Esophagus (tissue), 2 donors: ENCODE results near the gene USHBP1. TPM values are rescaled to one million over a fixed set of nuclear protein-coding genes. Genes with fewer than 3 reads are reported as not detected.

Experiments
- H3K27ac ChIP-seq, 2 donors: one replicate each; pipeline ENCODE4 v1.5.1; 2013; ENCODE audit warnings: low read depth in 2 of 2, mild to moderate bottlenecking in 2 of 2, inconsistent platforms in 1 of 2, low read length in 1 of 2, moderate library complexity in 1 of 2
- H3K27me3 ChIP-seq, 2 donors: one replicate each; pipeline ENCODE4 v1.6.1; 2013; ENCODE audit warnings: low read length in 2 of 2, control low read depth in 1 of 2, mild to moderate bottlenecking in 1 of 2; ENCODE audit not compliant: insufficient read depth in 2 of 2, control insufficient read depth in 1 of 2
- H3K36me3 ChIP-seq, 2 donors: one replicate each; pipeline ENCODE4 v1.6.1; 2013; ENCODE audit warnings: low read length in 1 of 2; ENCODE audit not compliant: control insufficient read depth in 2 of 2, insufficient read depth in 2 of 2
- H3K4me1 ChIP-seq, 2 donors: one replicate each; pipeline ENCODE4 v1.6.1; 2013; ENCODE audit warnings: low read length in 1 of 2; ENCODE audit not compliant: control insufficient read depth in 2 of 2, insufficient read depth in 2 of 2
- H3K4me3 ChIP-seq, 2 donors: one replicate each; pipeline ENCODE4 v1.5.1; 2013; ENCODE audit warnings: low read length in 2 of 2, mild to moderate bottlenecking in 2 of 2, low read depth in 1 of 2, moderate library complexity in 1 of 2
- H3K9me3 ChIP-seq, 2 donors: one replicate each; pipeline ENCODE4 v1.6.1; 2013; ENCODE audit warnings: mild to moderate bottlenecking in 2 of 2, low read depth in 1 of 2, low read length in 1 of 2, moderate library complexity in 1 of 2; ENCODE audit not compliant: control insufficient read depth in 2 of 2, insufficient read depth in 1 of 2
- WGBS, 2 donors: extraction: QIAGEN DNeasy Blood & Tissue Kit; methylation state at CpG; one replicate each; pipeline ENCODE4 v1.1.7; 2013; 5-methylcytosine and 5-hydroxymethylcytosine counted together
- polyA plus RNA-seq, 2 donors: library from polyadenylated mRNA; stranded (reverse); fragments of 200-250 nt; gene quantifications; one replicate each; pipeline ENCODE4 v1.2.3, GENCODE V29; 2013
- donor health status: healthy with polysubstance abuse.
- donor health status: Bipolar disorder and iron deficiency.

Gene USHBP1
- polyA plus RNA-seq, 2 donors, result 1.5 to 2.9 TPM

- peaks cover 18 to 59% of the 10 kb centered on the region in 2 donors for H3K36me3 ChIP-seq
- no peaks in the 10 kb centered on the region for H3K27me3 ChIP-seq
- WGBS, 2 donors, result 81 to 82% methylated on average over 27 of the region's 27 CpGs
- peaks cover 0 to 11% of the 10 kb centered on the region in 2 donors for H3K4me1 ChIP-seq
- no peak overlapping the region for H3K4me3 ChIP-seq
- peaks cover 0 to 6% of the 10 kb centered on the region in 2 donors for H3K9me3 ChIP-seq
- H3K27ac ChIP-seq, result no peak overlapping the region
Measured at GRCh38 chr19:17205237-17206140, 59.1 kb downstream of the USHBP1 start.

DNA sequence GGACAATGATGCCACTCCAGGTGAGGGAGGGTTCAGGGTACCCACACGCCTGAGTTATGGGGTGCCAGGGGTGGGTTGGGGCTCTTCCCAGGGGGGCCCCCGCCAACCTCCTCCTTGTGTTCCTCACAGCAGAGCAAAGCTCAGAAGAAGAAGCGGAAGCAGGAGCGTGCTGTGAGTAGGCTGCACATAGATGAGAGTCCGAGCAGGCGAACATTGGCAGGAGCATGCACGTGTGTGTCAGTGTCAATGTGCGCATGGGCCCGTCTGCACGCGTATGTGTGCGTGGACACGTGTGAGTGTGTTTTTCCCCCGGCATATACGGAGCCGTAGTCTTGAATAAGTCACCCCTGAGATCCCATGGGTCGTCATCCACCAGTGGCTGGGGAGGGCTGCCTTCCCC is 61.8 kb downstream of the USHBP1 start:
- Histone ChIP-seq H3K27ac (no peak overlapping the region), H3K27me3 (no peaks in the 10 kb centered on the region), H3K9me3 (peaks cover 0 to 6% of the 10 kb centered on the region in 2 donors), H3K4me3 (no peak overlapping the region), H3K4me1 (peaks cover 0 to 2% of the 10 kb centered on the region in 2 donors), H3K36me3 (peaks cover 18 to 53% of the 10 kb centered on the region in 2 donors)
- WGBS, 2 donors, result 90 to 92% methylated on average over 17 of the region's 17 CpGs

DNA sequence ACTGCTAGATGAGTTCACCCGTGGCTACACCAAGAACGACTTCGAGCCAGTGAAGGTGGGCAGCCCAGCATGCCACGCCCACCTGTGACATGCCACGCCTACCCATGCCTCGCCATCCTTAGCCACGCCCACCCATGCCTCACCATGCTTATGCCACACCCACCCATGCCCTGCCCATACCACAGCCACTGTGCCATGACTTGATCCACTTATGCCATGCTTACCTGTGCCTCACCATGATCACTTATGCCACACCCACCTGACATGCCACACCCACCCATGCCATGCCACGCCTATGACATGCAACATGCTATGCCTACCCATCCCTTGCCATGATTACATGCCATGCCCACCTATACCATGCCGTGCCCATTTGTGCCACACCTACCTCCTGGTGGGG is 62.3 kb downstream of the USHBP1 start:
- peaks cover 18 to 57% of the 10 kb centered on the region in 2 donors for H3K36me3 ChIP-seq
- 81 to 85% methylated on average over 9 of the region's 9 CpGs for WGBS, 2 donors
- no peak overlapping the region for H3K4me3 ChIP-seq

GRCh38 chr19:17200408-17201079 is 64.0 kb downstream of the USHBP1 start:
- Histone ChIP-seq H3K9me3 (peaks cover 0 to 6% of the 10 kb centered on the region in 2 donors), H3K36me3 (peaks cover 18 to 46% of the 10 kb centered on the region in 2 donors), H3K27me3 (no peaks in the 10 kb centered on the region), H3K27ac (no peak overlapping the region), H3K4me3 (no peak overlapping the region), H3K4me1 (peaks cover 0 to 2% of the 10 kb centered on the region in 2 donors)
- 83 to 87% methylated on average over 16 of the region's 16 CpGs for WGBS, 2 donors

More for the DNA sequence above, 62.3 kb downstream of the USHBP1 start:
- Histone ChIP-seq H3K9me3 (peaks cover 0 to 6% of the 10 kb centered on the region in 2 donors), H3K27me3 (no peaks in the 10 kb centered on the region), H3K4me1 (peaks cover 0 to 2% of the 10 kb centered on the region in 2 donors), H3K27ac (no peak overlapping the region)

Other genes with a start within 250 kb of the USHBP1 start
- gene CPAMD8, start 237.9 kb downstream of the USHBP1 start, polyA plus RNA-seq, result 1 to 10 TPM; 1.0 to 1.9 TPM
- gene HAUS8, start 189.3 kb downstream of the USHBP1 start, polyA plus RNA-seq, result 1 to 10 TPM; 7.8 to 9.3 TPM
- 10 to 100 TPM; 24.2 to 41.2 TPM for gene MYO9B, start 189.0 kb downstream of the USHBP1 start, polyA plus RNA-seq
- 10 to 100 TPM; 32.8 to 37.7 TPM for gene USE1, start 49.4 kb downstream of the USHBP1 start, polyA plus RNA-seq
- 10 to 100 TPM in 1 of 2 donors, 1 to 10 TPM in 1; 7.9 to 12.7 TPM for gene OCEL1, start 38.5 kb downstream of the USHBP1 start, polyA plus RNA-seq
- 10 to 100 TPM; 33.3 to 45.5 TPM for gene NR2F6, start 18.8 kb downstream of the USHBP1 start, polyA plus RNA-seq
- 10 to 100 TPM; 39.1 to 52.7 TPM for gene BABAM1, start 2.7 kb upstream of the USHBP1 start, polyA plus RNA-seq
- gene ANKLE1, start 17.2 kb upstream of the USHBP1 start, polyA plus RNA-seq, result under 1 TPM; 0.22 to 0.45 TPM
- 1 to 10 TPM; 3.4 to 4.5 TPM for gene ABHD8, start 38.7 kb upstream of the USHBP1 start, polyA plus RNA-seq
- 100 to 1,000 TPM in 1 of 2 donors, 10 to 100 TPM in 1; 72.1 to 102 TPM for gene MRPL34, start 41.1 kb upstream of the USHBP1 start, polyA plus RNA-seq
- 10 to 100 TPM; 40.3 to 41.4 TPM for gene DDA1, start 44.8 kb upstream of the USHBP1 start, polyA plus RNA-seq
- gene ANO8, start 70.1 kb upstream of the USHBP1 start, polyA plus RNA-seq, result 10 to 100 TPM in 1 of 2 donors, 1 to 10 TPM in 1; 9.7 to 28.0 TPM
- gene GTPBP3, start 72.8 kb upstream of the USHBP1 start, polyA plus RNA-seq, result 10 to 100 TPM; 13.5 to 20.2 TPM
- 10 to 100 TPM; 29.5 to 30.7 TPM for gene PLVAP, start 112.6 kb upstream of the USHBP1 start, polyA plus RNA-seq
- gene CCDC194, start 129.5 kb upstream of the USHBP1 start, polyA plus RNA-seq, result not detected
- 10 to 100 TPM in 1 of 2 donors, 1 to 10 TPM in 1; 8.5 to 17.6 TPM for gene BST2, start 140.9 kb upstream of the USHBP1 start, polyA plus RNA-seq
- gene MVB12A, start 155.3 kb upstream of the USHBP1 start, polyA plus RNA-seq, result 10 to 100 TPM; 64.2 to 66.8 TPM
- gene TMEM221, start 183.9 kb upstream of the USHBP1 start, polyA plus RNA-seq, result under 1 TPM; 0.13 to 0.20 TPM
- gene NXNL1, start 196.2 kb upstream of the USHBP1 start, polyA plus RNA-seq, result not detected
- 1 to 10 TPM; 5.4 to 8.7 TPM for gene SLC27A1, start 205.8 kb upstream of the USHBP1 start, polyA plus RNA-seq
- gene PGLS, start 246.9 kb upstream of the USHBP1 start, polyA plus RNA-seq, result 100 to 1,000 TPM in 1 of 2 donors, 10 to 100 TPM in 1; 90.6 to 119 TPM